Measurements from ENCODE around the gene SERINC1.
"Not testable (repeated sequence)": the region's sequence is repeated elsewhere in the genome, so short reads cannot be mapped to it uniquely, and the experiment has no call there.

Gene SERINC1

GRCh38 chr6:122471107-122472021, at the start of gene SERINC1:
SERINC1 (minus strand) TSS chr6:122471807; CDS start chr6:122471737, 70 bp downstream.
- Mint-ChIP-seq H3K36me3 (peaks cover 13 to 24% of the 10 kb centered on the region in 2 donors), H3K4me1 (peaks cover 11 to 25% of the 10 kb centered on the region in 2 donors), H3K9me3 (no peaks in the 10 kb centered on the region), H3K4me3 (peak within 1 kb of the TSS; percentile 94 to 100), H3K27me3 (no peaks in the 10 kb centered on the region), H3K27ac (peak within 1 kb of the TSS; percentile 100)
- ATAC-seq (replicated peaks) (peak; percentile 99), DNase-seq (peak; percentile 84)

GRCh38 chr6:122511193-122511924, 39.8 kb upstream of the SERINC1 start:
- Mint-ChIP-seq H3K4me1 (no peaks in the 10 kb centered on the region), H3K27me3 (no peaks in the 10 kb centered on the region), H3K27ac (no peak overlapping the region), H3K9me3 (peaks cover 4 to 6% of the 10 kb centered on the region in 2 donors), H3K4me3 (no peak overlapping the region), H3K36me3 (peaks cover 2 to 4% of the 10 kb centered on the region in 2 donors)
- no peak for DNase-seq
- no peak for ATAC-seq (replicated peaks)

DNA sequence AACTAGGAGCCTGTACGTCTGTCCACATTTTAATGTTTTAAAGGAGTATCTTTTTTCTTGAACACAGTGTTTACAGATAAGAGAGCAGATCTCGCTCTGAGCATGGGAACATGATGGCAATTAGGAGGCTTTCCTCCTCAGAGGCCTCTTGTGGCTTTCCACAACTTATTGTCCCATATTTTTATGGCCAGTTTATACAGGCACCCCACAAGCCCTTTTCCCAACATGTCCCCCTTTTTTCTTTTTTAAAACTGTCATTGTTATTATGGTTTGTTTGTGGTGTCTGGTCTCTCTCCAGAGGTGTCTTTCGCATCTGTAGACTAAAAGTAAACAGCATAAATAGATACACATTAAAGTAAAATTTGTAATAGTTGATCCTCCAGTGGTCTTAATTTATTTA, 33.6 kb upstream of the SERINC1 start:
- H3K9me3 Mint-ChIP-seq = peaks cover 31 to 34% of the 10 kb centered on the region in 2 donors
- DNase-seq; ATAC-seq (replicated peaks); H3K27ac Mint-ChIP-seq; H3K4me3 Mint-ChIP-seq; H3K27me3 Mint-ChIP-seq; H3K4me1 Mint-ChIP-seq: not testable (repeated sequence)
- H3K36me3 Mint-ChIP-seq = peaks cover 12 to 15% of the 10 kb centered on the region in 2 donors

GRCh38 chr6:122501475-122501874, 29.9 kb upstream of the SERINC1 start:
- H3K4me1 Mint-ChIP-seq = no peaks in the 10 kb centered on the region

DNA sequence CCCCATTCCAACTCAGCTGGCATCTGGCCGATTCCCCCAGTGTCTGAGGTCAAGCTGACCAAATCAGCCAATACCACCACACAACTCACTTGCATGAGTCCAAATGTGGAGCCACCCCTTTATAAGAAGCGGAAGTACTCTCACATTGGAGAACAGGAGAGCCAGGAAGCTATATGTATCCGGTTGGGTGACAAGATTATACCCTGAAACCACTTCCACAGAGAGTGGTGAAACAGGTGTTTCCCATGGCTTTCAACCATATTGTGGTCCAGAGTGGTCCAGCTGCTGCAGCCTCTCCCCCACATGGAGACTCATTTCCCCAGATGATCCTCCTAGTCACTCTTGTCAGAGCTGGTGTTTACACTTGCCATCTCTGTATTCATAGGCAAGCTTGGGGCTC, 24.0 kb upstream of the SERINC1 start:
- peak; percentile 48 to 67 for ATAC-seq (replicated peaks)
- H3K4me1 Mint-ChIP-seq = peaks cover 7 to 19% of the 10 kb centered on the region in 2 donors

More at GRCh38 chr6:122501475-122501874, 29.9 kb upstream of the SERINC1 start:
- H3K9me3 Mint-ChIP-seq = peaks cover 38 to 48% of the 10 kb centered on the region in 2 donors
- H3K4me3 Mint-ChIP-seq = no peak overlapping the region
- ATAC-seq (replicated peaks) = no peak
- peaks cover 12 to 18% of the 10 kb centered on the region in 2 donors for H3K27me3 Mint-ChIP-seq
- peaks cover 10 to 14% of the 10 kb centered on the region in 2 donors for H3K36me3 Mint-ChIP-seq
- no peak overlapping the region for H3K27ac Mint-ChIP-seq
- no peak for DNase-seq

GRCh38 chr6:122494665-122495272, 23.2 kb upstream of the SERINC1 start:
- Mint-ChIP-seq H3K27ac (no peak overlapping the region), H3K9me3 (peaks cover 14 to 20% of the 10 kb centered on the region in 2 donors), H3K4me1 (peaks cover 7 to 19% of the 10 kb centered on the region in 2 donors), H3K27me3 (peaks cover 16 to 18% of the 10 kb centered on the region in 2 donors), H3K4me3 (no peak overlapping the region), H3K36me3 (peaks cover 2 to 3% of the 10 kb centered on the region in 2 donors)
- DNase-seq = no peak
- ATAC-seq (replicated peaks) = no peak

More for the DNA sequence above, 24.0 kb upstream of the SERINC1 start:
- Mint-ChIP-seq H3K27me3 (peaks cover 16 to 18% of the 10 kb centered on the region in 2 donors), H3K27ac (no peak overlapping the region), H3K9me3 (peaks cover 17 to 22% of the 10 kb centered on the region in 2 donors), H3K4me3 (no peak overlapping the region), H3K36me3 (peaks cover 3 to 5% of the 10 kb centered on the region in 2 donors)
- no peak for DNase-seq

DNA sequence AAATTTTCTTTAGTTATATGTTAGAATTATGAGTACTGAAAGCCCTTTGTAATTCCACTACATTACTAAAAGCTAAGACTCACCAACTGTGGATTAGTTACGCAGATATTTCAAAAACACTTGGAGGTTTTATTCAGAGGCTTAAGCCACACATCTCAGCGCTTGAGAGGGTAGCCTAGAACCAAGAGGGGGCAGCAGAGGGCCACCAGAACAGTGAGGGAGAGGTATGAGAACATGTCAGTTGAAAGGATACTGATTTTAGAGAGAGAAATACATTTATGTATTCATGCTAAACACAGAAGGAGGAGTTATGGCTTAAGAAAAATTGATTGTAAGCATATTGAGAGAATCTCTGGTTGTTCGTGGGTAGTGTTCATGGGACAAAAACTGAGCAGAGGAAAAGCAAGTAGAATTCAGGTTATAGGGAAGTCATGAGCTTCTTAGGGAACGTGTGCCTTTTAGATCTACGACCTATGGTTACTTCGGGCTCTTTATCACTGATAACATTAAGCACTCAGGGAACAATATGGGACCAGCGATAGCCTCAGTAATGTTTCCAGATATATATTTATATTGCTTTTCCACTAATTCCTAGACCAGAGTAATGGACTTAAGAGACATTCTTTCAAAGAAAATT, 20.4 kb upstream of the SERINC1 start:
- peaks cover 0 to 2% of the 10 kb centered on the region in 2 donors for H3K36me3 Mint-ChIP-seq
- H3K27ac Mint-ChIP-seq = no peak overlapping the region
- no peak overlapping the region for H3K4me3 Mint-ChIP-seq
- ATAC-seq (replicated peaks) = peak; percentile 97 to 99
- peaks cover 0 to 4% of the 10 kb centered on the region in 2 donors for H3K9me3 Mint-ChIP-seq
- H3K4me1 Mint-ChIP-seq = peaks cover 7 to 19% of the 10 kb centered on the region in 2 donors
- H3K27me3 Mint-ChIP-seq = peaks cover 0 to 4% of the 10 kb centered on the region in 2 donors
- peak; percentile 47 for DNase-seq

- Mint-ChIP-seq H3K36me3 (peaks cover 0 to 2% of the 10 kb centered on the region in 2 donors), H3K4me1 (peaks cover 7 to 15% of the 10 kb centered on the region in 2 donors), H3K27me3 (peaks cover 0 to 4% of the 10 kb centered on the region in 2 donors), H3K4me3 (no peak overlapping the region), H3K27ac (no peak overlapping the region), H3K9me3 (peaks cover 0 to 3% of the 10 kb centered on the region in 2 donors)
- ATAC-seq (replicated peaks) (no peak), DNase-seq (no peak)
These were observed 19.0 kb upstream of the SERINC1 start for GRCh38 chr6:122490607-122491006.

DNA sequence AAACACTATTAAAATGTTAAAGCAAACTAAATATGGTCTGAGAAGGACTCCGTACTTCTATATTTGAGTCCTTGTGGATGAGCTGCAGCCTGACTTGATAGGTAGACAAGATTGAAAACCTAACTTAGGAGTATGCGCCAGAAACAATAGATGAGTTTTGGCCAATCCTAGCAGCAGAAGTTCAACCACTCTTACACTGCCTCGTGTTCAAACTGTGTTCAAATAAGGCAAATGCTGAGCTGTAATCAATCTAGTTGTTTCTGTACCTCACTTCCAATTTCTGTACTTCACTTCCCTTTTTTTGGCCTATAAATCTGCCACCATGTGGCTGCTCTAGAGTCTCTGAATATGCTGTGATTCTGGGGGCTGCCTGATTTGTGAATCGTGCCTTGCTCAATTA, 13.2 kb upstream of the SERINC1 start:
- ATAC-seq (replicated peaks) = peak; percentile 88 to 91

GRCh38 chr6:122482750-122483080, 11.1 kb upstream of the SERINC1 start:
- H3K4me1 Mint-ChIP-seq = peaks cover 5 to 8% of the 10 kb centered on the region in 2 donors
- H3K4me3 Mint-ChIP-seq = no peak overlapping the region
- H3K27me3 Mint-ChIP-seq = no peaks in the 10 kb centered on the region
- peaks cover 0 to 2% of the 10 kb centered on the region in 2 donors for H3K36me3 Mint-ChIP-seq
- ATAC-seq (replicated peaks) = no peak
- no peak for DNase-seq
- H3K27ac Mint-ChIP-seq = no peak overlapping the region
- H3K9me3 Mint-ChIP-seq = no peaks in the 10 kb centered on the region

More for the DNA sequence above, 13.2 kb upstream of the SERINC1 start:
- Mint-ChIP-seq H3K9me3 (no peaks in the 10 kb centered on the region), H3K4me3 (no peak overlapping the region), H3K27ac (peak overlapping the region; percentile 28), H3K4me1 (peaks cover 5 to 8% of the 10 kb centered on the region in 2 donors), H3K27me3 (no peaks in the 10 kb centered on the region), H3K36me3 (peaks cover 0 to 2% of the 10 kb centered on the region in 2 donors)
- DNase-seq = no peak

DNA sequence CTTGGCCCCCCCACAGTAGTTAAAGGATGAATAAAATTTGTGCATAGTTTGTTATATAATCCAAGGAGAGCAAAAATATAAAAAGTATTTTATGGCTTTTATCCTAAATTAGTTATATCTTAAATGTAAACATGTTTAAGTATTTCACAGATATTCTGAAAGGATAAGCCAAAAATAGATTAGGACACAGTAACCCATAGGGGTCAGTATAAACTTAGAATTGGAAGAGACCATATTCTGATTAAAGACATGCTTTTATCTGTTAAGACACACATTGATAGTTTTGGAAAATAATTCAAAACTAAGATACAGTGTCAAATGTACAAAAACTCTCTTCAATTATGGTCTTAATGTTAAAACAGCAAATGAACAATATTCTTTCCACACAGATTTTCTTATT, 4.5 kb upstream of the SERINC1 start:
- Mint-ChIP-seq H3K27me3 (no peaks in the 10 kb centered on the region), H3K27ac (no peak overlapping the region), H3K9me3 (no peaks in the 10 kb centered on the region), H3K4me3 (no peak overlapping the region), H3K4me1 (no peaks in the 10 kb centered on the region), H3K36me3 (peaks cover 3 to 4% of the 10 kb centered on the region in 2 donors)
- DNase-seq = no peak
- ATAC-seq (replicated peaks) = no peak

DNA sequence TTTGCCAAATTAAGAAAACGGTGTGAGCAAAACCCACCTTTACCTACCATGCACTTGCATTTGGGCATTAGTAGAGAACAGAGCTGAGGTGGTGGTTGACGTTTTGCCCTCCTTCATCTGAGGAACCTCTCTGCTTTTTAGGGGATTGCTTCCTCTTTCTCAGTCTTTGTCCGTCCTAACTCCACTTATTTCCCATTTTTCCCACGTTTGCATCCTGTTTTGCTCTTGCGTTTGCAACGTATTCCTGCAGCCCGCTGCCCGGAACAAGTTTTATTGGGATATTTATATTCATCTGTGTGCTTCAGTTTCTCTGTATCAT, 374 bp upstream of the SERINC1 start:
- no peaks in the 10 kb centered on the region for H3K9me3 Mint-ChIP-seq
- H3K27me3 Mint-ChIP-seq = no peaks in the 10 kb centered on the region
- H3K4me1 Mint-ChIP-seq = peaks cover 6 to 18% of the 10 kb centered on the region in 2 donors
- peaks cover 11 to 18% of the 10 kb centered on the region in 2 donors for H3K36me3 Mint-ChIP-seq
- peak overlapping the region; percentile 94 to 100 for H3K4me3 Mint-ChIP-seq
- H3K27ac Mint-ChIP-seq = peak overlapping the region; percentile 100
- ATAC-seq (replicated peaks) (peak; percentile 62 to 66), DNase-seq (no peak)

DNA sequence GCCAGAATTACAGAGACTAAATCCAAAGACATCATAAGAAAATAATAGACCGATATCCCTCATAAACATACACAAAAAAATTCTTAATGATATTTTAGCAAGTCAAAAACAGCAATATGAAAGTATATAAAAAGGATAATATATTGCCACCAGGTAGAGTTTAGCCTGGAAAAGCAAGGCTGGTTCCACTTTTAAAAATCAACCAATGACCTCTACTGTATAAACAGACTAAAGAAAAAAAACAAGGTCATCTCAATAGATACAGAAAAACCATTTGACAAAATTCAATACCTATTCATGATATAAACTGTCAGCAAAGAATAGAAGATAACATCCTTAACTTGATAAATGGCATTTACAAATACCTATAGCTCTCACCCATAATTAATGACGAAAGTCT, 9.7 kb downstream of the SERINC1 start:
- DNase-seq (no peak), ATAC-seq (replicated peaks) (no peak)
- Mint-ChIP-seq H3K4me3 (no peak overlapping the region), H3K27ac (peak overlapping the region; percentile 3), H3K4me1 (peaks cover 32 to 67% of the 10 kb centered on the region in 2 donors), H3K9me3 (no peaks in the 10 kb centered on the region), H3K27me3 (no peaks in the 10 kb centered on the region), H3K36me3 (peaks cover 19 to 34% of the 10 kb centered on the region in 2 donors)

All from stimulated activated naive B cell treated with anti-CD40 and anti-IgM and Interleukin-4, amounts not matched to agents 10 μg/mL and 1 μg/mL and 100 μg/mL, for 72 hours (primary cell).